ENCODE measurements around the gene VCAM1. TPM values are rescaled to one million over a fixed set of nuclear protein-coding genes. Genes with fewer than 3 reads are reported as not detected.

The VCAM1 gene
- total and polyA plus RNA-seq, 9 of the 15 experiments (the other 6 are each of a cell fraction or from before 2014, with no cell fraction given) = 0.04 to 0.13 TPM; not detected in 7

DNA sequence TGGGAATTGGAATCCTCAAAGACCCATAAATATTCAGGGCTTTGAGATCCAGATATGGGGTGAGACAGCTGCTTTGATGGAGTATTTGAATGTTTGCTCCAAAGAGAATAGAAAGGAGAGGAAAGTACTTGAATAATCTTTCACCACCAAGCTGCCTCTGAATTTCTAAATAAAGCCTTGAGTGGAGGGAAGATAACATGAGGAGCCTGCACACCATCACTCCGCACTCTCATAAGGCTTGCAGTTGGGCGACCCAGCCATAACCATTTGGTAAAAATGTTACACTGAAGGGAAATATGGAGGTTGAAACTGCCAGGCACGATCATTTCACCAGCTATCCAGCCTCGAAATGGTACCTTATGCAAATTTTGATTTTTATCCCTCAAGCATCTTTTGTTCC is 38.4 kb downstream of the VCAM1 start:
- TF ChIP-seq ZSCAN29 (IDR thresholded peaks at IDR 0.05) (no peak), TCF3 (CRISPR knock-in tag; IDR thresholded peaks at IDR 0.05) (peak; percentile 21; the same call in 1 of the 2 replicates)
- no peaks in the 10 kb centered on the region for H3K9me1 ChIP-seq (ENCODE audit: control insufficient read depth, insufficient read depth, low read length)
- DNase-seq (ENCODE audit: extremely low read depth in 1 of 4, low spot score in 3 of 4) (peak in 1 of 4 experiments; percentile 13), FAIRE-seq (no peak), ATAC-seq (no peak)
- no peaks in the 10 kb centered on the region for H3K36me3 ChIP-seq (ENCODE audit: control insufficient read depth, insufficient read depth, low read length)
- ChIA-PET CTCF (ENCODE audit: low intra/inter-chr PET ratio) (no interaction called here), POLR2A (interaction anchor here (1.4 kb wide), 1 partner anchor 9 kb away, joined by 6 read pairs; no protein-coding TSS in a partner anchor)
- in situ Hi-C loops (cut with MboI) = loop anchor here (10.0 kb wide), 1 partner anchor 107 kb away; no protein-coding TSS in a partner anchor
- no peak overlapping the region for H3K9ac ChIP-seq (ENCODE audit: insufficient read depth in 1 of 2, low read depth in 2 of 2, low read length in 2 of 2)
- BruUV-seq (replicated peaks) = no TSS peak
- H3K4me1 ChIP-seq (replicated peaks in 1 of 2; ENCODE audit: control insufficient read depth in 2 of 2, insufficient read depth in 2 of 2, low read length in 2 of 2) = peaks cover 0 to 23% of the 10 kb centered on the region in 2 experiments; a peak in 2 of 5 replicates
- intact Hi-C loops (cut with micrococcal nuclease) = no loop called here
- H3K9me3 ChIP-seq (replicated peaks; ENCODE audit: control insufficient read depth, insufficient read depth, low read depth, low read length) = no peaks in the 10 kb centered on the region
- H3K4me3 ChIP-seq = no peak overlapping the region
- H3K79me2 ChIP-seq (ENCODE audit: control insufficient read depth, insufficient read depth, low read length) = no peaks in the 10 kb centered on the region
- H2AFZ ChIP-seq (ENCODE audit: low read depth, low read length) = no peak overlapping the region
- H3K27ac ChIP-seq (ENCODE audit: extremely low read depth, low read depth, low read length) = no peak overlapping the region
- H3K4me2 ChIP-seq (ENCODE audit: insufficient read depth, low read length) = no peak overlapping the region
- H4K20me1 ChIP-seq (replicated peaks; ENCODE audit: control insufficient read depth, insufficient read depth, low read length) = no peaks in the 10 kb centered on the region
- 28% methylated on average over 4 of the region's 4 CpGs for WGBS (ENCODE audit: insufficient coverage, low coverage, missing lambda C conversion rate)
- no peaks in the 10 kb centered on the region for H3K27me3 ChIP-seq (ENCODE audit: control insufficient read depth in 2 of 2, insufficient read depth in 2 of 2, low read length in 2 of 2)

DNA sequence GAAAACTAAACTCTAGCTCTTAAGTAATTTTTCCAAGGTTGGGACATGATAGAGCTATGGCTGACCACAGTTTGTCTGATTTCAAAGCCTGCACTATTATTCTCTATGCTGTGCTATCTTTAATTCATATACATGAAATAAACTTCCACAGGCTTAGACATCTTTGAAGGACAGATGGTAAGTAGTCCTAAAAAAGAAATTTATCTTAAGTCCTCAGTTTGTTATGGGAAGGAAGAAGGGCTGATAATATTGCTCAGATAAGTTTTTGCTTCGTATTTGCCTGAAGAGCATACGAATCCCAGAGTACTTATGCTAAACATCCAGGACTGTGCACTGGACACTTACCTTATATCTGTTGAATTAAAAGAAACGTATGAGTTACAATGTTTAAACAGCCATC is 39.6 kb downstream of the VCAM1 start:
- WGBS (ENCODE audit: insufficient coverage, low coverage, missing lambda C conversion rate) = 2% methylated on average over 3 of the region's 3 CpGs
- Histone ChIP-seq H3K9me1 (ENCODE audit: control insufficient read depth, insufficient read depth, low read length) (no peaks in the 10 kb centered on the region), H3K9me3 (replicated peaks; ENCODE audit: control insufficient read depth, insufficient read depth, low read depth, low read length) (no peaks in the 10 kb centered on the region), H3K4me3 (no peak overlapping the region), H2AFZ (ENCODE audit: low read depth, low read length) (peak overlapping the region; percentile 56), H3K79me2 (ENCODE audit: control insufficient read depth, insufficient read depth, low read length) (no peaks in the 10 kb centered on the region), H3K9ac (ENCODE audit: insufficient read depth in 1 of 2, low read depth in 2 of 2, low read length in 2 of 2) (no peak overlapping the region), H4K20me1 (replicated peaks; ENCODE audit: control insufficient read depth, insufficient read depth, low read length) (no peaks in the 10 kb centered on the region), H3K36me3 (ENCODE audit: control insufficient read depth, insufficient read depth, low read length) (no peaks in the 10 kb centered on the region), H3K4me1 (replicated peaks in 1 of 2; ENCODE audit: control insufficient read depth in 2 of 2, insufficient read depth in 2 of 2, low read length in 2 of 2) (peaks cover 0 to 23% of the 10 kb centered on the region in 2 experiments; a peak in 2 of 5 replicates), H3K27ac (ENCODE audit: extremely low read depth, low read depth, low read length) (no peak overlapping the region), H3K27me3 (ENCODE audit: control insufficient read depth in 2 of 2, insufficient read depth in 2 of 2, low read length in 2 of 2) (no peaks in the 10 kb centered on the region), H3K4me2 (ENCODE audit: insufficient read depth, low read length) (peak overlapping the region; percentile 45)
- ChIA-PET POLR2A (interaction anchor here (1.4 kb wide), 1 partner anchor 10 kb away, joined by 6 read pairs; no protein-coding TSS in a partner anchor), CTCF (ENCODE audit: low intra/inter-chr PET ratio) (no interaction called here)
- intact Hi-C loops (cut with micrococcal nuclease) = no loop called here
- peak; percentile 15 for FAIRE-seq
- peak in 2 of 4 experiments; percentile 19 to 27 for DNase-seq (ENCODE audit: extremely low read depth in 1 of 4, low spot score in 3 of 4)
- in situ Hi-C loops (cut with MboI) = loop anchor here (10.0 kb wide), 1 partner anchor 106 kb away; no protein-coding TSS in a partner anchor
- ATAC-seq = peak; percentile 56
- no TSS peak for BruUV-seq (replicated peaks)
- TF ChIP-seq CBFA2T2 (conservative IDR thresholded peaks at IDR 0.05) = peak; percentile 49; the same call in 1 of the 2 replicates
- TF ChIP-seq ARID1B (IDR thresholded peaks at IDR 0.05) = peak; percentile 82
- TF ChIP-seq MEF2A (IDR thresholded peaks at IDR 0.05; ENCODE audit: control insufficient read depth, low read depth, low read length) = peak; percentile 26; the same call in 1 of the 2 replicates
- peak; percentile 47 for TF ChIP-seq MEIS2 (IDR thresholded peaks at IDR 0.05; ENCODE audit: partially characterized antibody)
- TF ChIP-seq CEBPG (CRISPR knock-in tag; IDR thresholded peaks at IDR 0.05) = no peak
- no peak for TF ChIP-seq CEBPG (tag; conservative IDR thresholded peaks at IDR 0.05 in 1 of 2, IDR thresholded peaks at IDR 0.05 in 1 of 2)
- TF ChIP-seq CREM (IDR thresholded peaks at IDR 0.05; ENCODE audit: low read depth) = no peak
- no peak; the same call in 1 of the 2 replicates for TF ChIP-seq SMAD4 (CRISPR knock-in tag; conservative IDR thresholded peaks at IDR 0.05)
- no peak for TF ChIP-seq ZNF232 (CRISPR knock-in tag; IDR thresholded peaks at IDR 0.05)
- TF ChIP-seq EP300 (IDR thresholded peaks at IDR 0.05; ENCODE audit: low read length) = peak; percentile 33; the same call in 1 of the 2 replicates
- no peak for TF ChIP-seq ZNF282 (CRISPR knock-in tag; IDR thresholded peaks at IDR 0.05)
- no peak for TF ChIP-seq ZEB2 (IDR thresholded peaks at IDR 0.05)
- peak; percentile 20; the same call in 1 of the 2 replicates for TF ChIP-seq FOXM1 (IDR thresholded peaks at IDR 0.05; ENCODE audit: low read depth)
- TF ChIP-seq FOXM1 (CRISPR knock-in tag; IDR thresholded peaks at IDR 0.05; ENCODE audit: low read depth) = no peak
- 0 out of 2 replicates have a peak, but pooled peaks have one; percentile 25 for TF ChIP-seq SMARCA4 (IDR thresholded peaks at IDR 0.05)
- peak; percentile 78 for TF ChIP-seq CBFA2T3 (IDR thresholded peaks at IDR 0.05)
- TF ChIP-seq DNMT1 (IDR thresholded peaks at IDR 0.05) = no peak
- peak; percentile 58; the same call in 1 of the 2 replicates for TF ChIP-seq TEAD4 (IDR thresholded peaks at IDR 0.05; ENCODE audit: low read length)
- no peak for TF ChIP-seq TEAD4 (CRISPR knock-in tag; IDR thresholded peaks at IDR 0.05; ENCODE audit: borderline replicate concordance)
- peak; percentile 77 for TF ChIP-seq NCOR1 (IDR thresholded peaks at IDR 0.05)

Measured in K562 (cell line).